ENCODE measurements around the gene CTDSPL. TPM values are rescaled to one million over a fixed set of nuclear protein-coding genes. Genes with fewer than 3 reads are reported as not detected.

The CTDSPL gene
- total RNA-seq, 2 experiments from 2014 or later = 0.90 to 2.1 TPM

GRCh38 chr3:37856381-37856780, 5.3 kb upstream of the CTDSPL start:
- ChIA-PET POLR2A (interaction anchor here (1.2 to 1.5 kb wide), 2 partner anchors 44 to 111 kb away, joined by 3 to 5 read pairs; no protein-coding TSS in a partner anchor), CTCF (interaction anchor here (0.7 to 3.1 kb wide), 30 partner anchors 8 to 183 kb away, joined by 3 to 44 read pairs (median 6); partner anchors contain the start of gene DLEC1)
- Mint-ChIP-seq H3K4me3 (no peak overlapping the region), H3K36me3 (ENCODE audit: low read depth) (no peaks in the 10 kb centered on the region), H3K27ac (no peak overlapping the region), H3K27me3 (ENCODE audit: low read depth) (peaks cover 26% of the 10 kb centered on the region), H3K9me3 (ENCODE audit: insufficient read depth) (no peaks in the 10 kb centered on the region), H3K4me1 (ENCODE audit: low read depth) (peaks cover 13% of the 10 kb centered on the region)
- DNase-seq = no peak
- ATAC-seq = no peak

- Mint-ChIP-seq H3K4me1 (ENCODE audit: low read depth) (peaks cover 19% of the 10 kb centered on the region), H3K36me3 (ENCODE audit: low read depth) (no peaks in the 10 kb centered on the region), H3K4me3 (no peak overlapping the region), H3K27ac (no peak overlapping the region), H3K9me3 (ENCODE audit: insufficient read depth) (no peaks in the 10 kb centered on the region), H3K27me3 (ENCODE audit: low read depth) (peaks cover 39% of the 10 kb centered on the region)
- ChIA-PET CTCF (interaction anchor here (1.0 kb wide), 1 partner anchor 22 kb away, joined by 3 read pairs; no protein-coding TSS in a partner anchor), POLR2A (no interaction called here)
- DNase-seq (no peak), ATAC-seq (no peak)
Measured at GRCh38 chr3:37858742-37859141, 2.9 kb upstream of the CTDSPL start.

GRCh38 chr3:37859354-37859753, 2.3 kb upstream of the CTDSPL start:
- Mint-ChIP-seq H3K36me3 (ENCODE audit: low read depth) (no peaks in the 10 kb centered on the region), H3K9me3 (ENCODE audit: insufficient read depth) (no peaks in the 10 kb centered on the region), H3K27ac (no peak overlapping the region), H3K4me1 (ENCODE audit: low read depth) (peaks cover 19% of the 10 kb centered on the region), H3K4me3 (no peak overlapping the region), H3K27me3 (ENCODE audit: low read depth) (peaks cover 45% of the 10 kb centered on the region)
- CTCF ChIA-PET = interaction anchor here (0.9 to 1.0 kb wide), 2 partner anchors 22 to 135 kb away, joined by 3 read pairs; no protein-coding TSS in a partner anchor
- ATAC-seq (no peak), DNase-seq (no peak)
- POLR2A ChIA-PET = no interaction called here

GRCh38 chr3:37859908-37860199, 1.8 kb upstream of the CTDSPL start:
- CTCF ChIA-PET = interaction anchor here (0.9 kb wide), 1 partner anchor 134 kb away, joined by 3 read pairs; no protein-coding TSS in a partner anchor
- peaks cover 19% of the 10 kb centered on the region for H3K4me1 Mint-ChIP-seq (ENCODE audit: low read depth)
- H3K9me3 Mint-ChIP-seq (ENCODE audit: insufficient read depth) = no peaks in the 10 kb centered on the region

GRCh38 chr3:37862219-37862902, 681 bp downstream of the CTDSPL start:
- ChIA-PET POLR2A (interaction anchor here (0.8 kb wide), 1 partner anchor 158 kb away, joined by 5 read pairs; no protein-coding TSS in a partner anchor), CTCF (no interaction called here)
- no peak for DNase-seq
- Mint-ChIP-seq H3K27ac (no peak overlapping the region), H3K36me3 (ENCODE audit: low read depth) (no peaks in the 10 kb centered on the region), H3K9me3 (ENCODE audit: insufficient read depth) (no peaks in the 10 kb centered on the region), H3K27me3 (ENCODE audit: low read depth) (peaks cover 56% of the 10 kb centered on the region), H3K4me3 (peak overlapping the region; percentile 68), H3K4me1 (ENCODE audit: low read depth) (peaks cover 19% of the 10 kb centered on the region)
- no peak for ATAC-seq

More at GRCh38 chr3:37859908-37860199, 1.8 kb upstream of the CTDSPL start:
- no peak overlapping the region for H3K27ac Mint-ChIP-seq
- H3K36me3 Mint-ChIP-seq (ENCODE audit: low read depth) = no peaks in the 10 kb centered on the region
- ATAC-seq (no peak), DNase-seq (no peak)
- peaks cover 46% of the 10 kb centered on the region for H3K27me3 Mint-ChIP-seq (ENCODE audit: low read depth)
- POLR2A ChIA-PET = no interaction called here
- H3K4me3 Mint-ChIP-seq = peak overlapping the region; percentile 19

GRCh38 chr3:37862903-37863815, 1.5 kb downstream of the CTDSPL start:
- DNase-seq (no peak), ATAC-seq (no peak)
- no peaks in the 10 kb centered on the region for H3K36me3 Mint-ChIP-seq (ENCODE audit: low read depth)
- CTCF ChIA-PET = interaction anchor here (1.1 to 4.0 kb wide), 3 partner anchors 8 to 104 kb away, joined by 5 to 42 read pairs (median 10); no protein-coding TSS in a partner anchor
- peaks cover 52% of the 10 kb centered on the region for H3K27me3 Mint-ChIP-seq (ENCODE audit: low read depth)
- no peaks in the 10 kb centered on the region for H3K9me3 Mint-ChIP-seq (ENCODE audit: insufficient read depth)
- peaks cover 19% of the 10 kb centered on the region for H3K4me1 Mint-ChIP-seq (ENCODE audit: low read depth)
- peak overlapping the region; percentile 68 for H3K4me3 Mint-ChIP-seq
- no peak overlapping the region for H3K27ac Mint-ChIP-seq
- POLR2A ChIA-PET = interaction anchor here (0.8 kb wide), 1 partner anchor 157 kb away, joined by 5 read pairs; no protein-coding TSS in a partner anchor

GRCh38 chr3:37863949-37864822, 2.5 kb downstream of the CTDSPL start:
- peaks cover 48% of the 10 kb centered on the region for H3K27me3 Mint-ChIP-seq (ENCODE audit: low read depth)
- CTCF ChIA-PET = interaction anchor here (1.1 to 4.0 kb wide), 3 partner anchors 9 to 103 kb away, joined by 5 to 42 read pairs (median 10); no protein-coding TSS in a partner anchor
- H3K4me1 Mint-ChIP-seq (ENCODE audit: low read depth) = peaks cover 19% of the 10 kb centered on the region

GRCh38 chr3:37864904-37865303, 3.2 kb downstream of the CTDSPL start:
- H3K27me3 Mint-ChIP-seq (ENCODE audit: low read depth) = peaks cover 50% of the 10 kb centered on the region
- ATAC-seq (no peak), DNase-seq (no peak)
- CTCF ChIA-PET = interaction anchor here (1.1 to 4.0 kb wide), 6 partner anchors 10 to 132 kb away, joined by 4 to 42 read pairs (median 9); no protein-coding TSS in a partner anchor
- no peak overlapping the region for H3K4me3 Mint-ChIP-seq
- no peak overlapping the region for H3K27ac Mint-ChIP-seq
- no peaks in the 10 kb centered on the region for H3K9me3 Mint-ChIP-seq (ENCODE audit: insufficient read depth)
- H3K4me1 Mint-ChIP-seq (ENCODE audit: low read depth) = peaks cover 18% of the 10 kb centered on the region
- POLR2A ChIA-PET = no interaction called here
- no peaks in the 10 kb centered on the region for H3K36me3 Mint-ChIP-seq (ENCODE audit: low read depth)

More at GRCh38 chr3:37863949-37864822, 2.5 kb downstream of the CTDSPL start:
- DNase-seq = no peak
- H3K27ac Mint-ChIP-seq = no peak overlapping the region
- no peaks in the 10 kb centered on the region for H3K36me3 Mint-ChIP-seq (ENCODE audit: low read depth)
- POLR2A ChIA-PET = no interaction called here
- no peak overlapping the region for H3K4me3 Mint-ChIP-seq
- ATAC-seq = no peak
- no peaks in the 10 kb centered on the region for H3K9me3 Mint-ChIP-seq (ENCODE audit: insufficient read depth)

- H3K36me3 Mint-ChIP-seq (ENCODE audit: low read depth) = no peaks in the 10 kb centered on the region
- peaks cover 7% of the 10 kb centered on the region for H3K4me1 Mint-ChIP-seq (ENCODE audit: low read depth)
- H3K9me3 Mint-ChIP-seq (ENCODE audit: insufficient read depth) = peaks cover 8% of the 10 kb centered on the region
- H3K4me3 Mint-ChIP-seq = no peak overlapping the region
- ATAC-seq = no peak
- ChIA-PET CTCF (interaction anchor here (1.0 to 4.0 kb wide), 8 partner anchors 8 to 112 kb away, joined by 3 to 42 read pairs (median 11); no protein-coding TSS in a partner anchor), POLR2A (no interaction called here)
- no peak overlapping the region for H3K27ac Mint-ChIP-seq
- peaks cover 60% of the 10 kb centered on the region for H3K27me3 Mint-ChIP-seq (ENCODE audit: low read depth)
- DNase-seq = no peak
Measured at GRCh38 chr3:37867144-37867543, 5.5 kb downstream of the CTDSPL start.

- CTCF ChIA-PET = interaction anchor here (1.0 to 1.4 kb wide), 3 partner anchors 15 to 96 kb away, joined by 3 to 4 read pairs (median 4); no protein-coding TSS in a partner anchor
- POLR2A ChIA-PET = no interaction called here
Measured at GRCh38 chr3:37871858-37872257, 10.2 kb downstream of the CTDSPL start.

More at GRCh38 chr3:37871858-37872257, 10.2 kb downstream of the CTDSPL start:
- peaks cover 3% of the 10 kb centered on the region for H3K36me3 Mint-ChIP-seq (ENCODE audit: low read depth)
- H3K27me3 Mint-ChIP-seq (ENCODE audit: low read depth) = peaks cover 29% of the 10 kb centered on the region
- H3K4me1 Mint-ChIP-seq (ENCODE audit: low read depth) = peaks cover 6% of the 10 kb centered on the region
- peaks cover 8% of the 10 kb centered on the region for H3K9me3 Mint-ChIP-seq (ENCODE audit: insufficient read depth)
- H3K27ac Mint-ChIP-seq = no peak overlapping the region
- ATAC-seq (no peak), DNase-seq (no peak)
- H3K4me3 Mint-ChIP-seq = no peak overlapping the region

Measured in activated CD8-positive, alpha-beta T cell treated with anti-CD3 and anti-CD28 coated beads, Interleukin-2, amount 10 ng/mL, durations not matched to agents 7 days and 5 days (primary cell).